Measurements from ENCODE around the gene SLC16A5. TPM values are rescaled to one million over a fixed set of nuclear protein-coding genes. Genes with fewer than 3 reads are reported as not detected.

SLC16A5 gene
- total RNA-seq, 1 experiment from 2014 or later: 17.1 TPM

GRCh38 chr17:75090871-75091854 lies 3.4 kb downstream of the SLC16A5 start:
- Histone ChIP-seq H4K91ac (ENCODE audit: insufficient read length, low read depth, low read length) (no peak overlapping the region), H2BK5ac (ENCODE audit: insufficient read length, low read length) (no peak overlapping the region), H3K14ac (ENCODE audit: insufficient read depth, low read length) (peak overlapping the region; percentile 73; the same call in 1 of the 2 replicates), H2AK5ac (ENCODE audit: insufficient read length, low read length) (no peak overlapping the region), H3K4me2 (ENCODE audit: insufficient read depth, insufficient read length, low read length) (no peak overlapping the region), H3K18ac (ENCODE audit: insufficient read length, low read depth, low read length) (no peak overlapping the region), H3K27ac (ENCODE audit: insufficient read length, low read depth, low read length) (no peak overlapping the region), H2BK15ac (ENCODE audit: low read depth, low read length) (no peak overlapping the region), H2AFZ (ENCODE audit: low read length) (no peak overlapping the region), H4K5ac (ENCODE audit: insufficient read length, low read depth, low read length) (no peak overlapping the region), H3K56ac (ENCODE audit: insufficient read length, low read depth, low read length) (no peak overlapping the region), H3K79me2 (ENCODE audit: insufficient read depth, low read length) (no peaks in the 10 kb centered on the region; the same call in 1 of the 2 replicates), H2BK12ac (ENCODE audit: insufficient read length, low read depth, low read length) (no peak overlapping the region), H3K9ac (ENCODE audit: extremely low read depth, insufficient read length, low read length) (no peak overlapping the region), H2BK20ac (ENCODE audit: low read depth, low read length, poor library complexity, severe bottlenecking) (no peak overlapping the region), H3T11ph (ENCODE audit: low read length) (no peak overlapping the region), H3K79me1 (ENCODE audit: insufficient read depth, low read depth, low read length, poor library complexity, severe bottlenecking) (no peaks in the 10 kb centered on the region), H3K4me1 (ENCODE audit: insufficient read depth, low read length) (peaks cover 7% of the 10 kb centered on the region; the same call in 1 of the 2 replicates), H4K20me1 (ENCODE audit: control insufficient read depth, insufficient read depth, insufficient read length) (no peaks in the 10 kb centered on the region), H3K27me3 (ENCODE audit: insufficient read depth, low read length) (no peaks in the 10 kb centered on the region), H3K23ac (ENCODE audit: insufficient read length, low read depth, low read length) (no peak overlapping the region), H2BK120ac (ENCODE audit: low read depth, low read length, poor library complexity, severe bottlenecking) (no peak overlapping the region), H3K9me3 (ENCODE audit: control insufficient read depth, low read depth, low read length) (no peaks in the 10 kb centered on the region), H4K8ac (replicated peaks; ENCODE audit: insufficient read length, low read depth, low read length) (no peak overlapping the region), H3K23me2 (ENCODE audit: insufficient read length, low read depth, low read length, poor library complexity, severe bottlenecking) (peaks cover 7% of the 10 kb centered on the region), H3K4ac (ENCODE audit: low read depth, low read length) (no peak overlapping the region)
- H3K27me3 Mint-ChIP-seq (ENCODE audit: low read depth): no peaks in the 10 kb centered on the region
- no peaks in the 10 kb centered on the region for H3K9me3 Mint-ChIP-seq
- peak overlapping the region in 1 of 2 experiments; percentile 59; a peak in 2 of 5 replicates for H3K4me3 Mint-ChIP-seq
- peaks cover 46 to 53% of the 10 kb centered on the region in 2 experiments for H3K4me1 Mint-ChIP-seq
- DNase-seq: peak; percentile 55
- H3K27ac Mint-ChIP-seq: peak overlapping the region; percentile 87 to 92 (median 90)
- H3K36me3 Mint-ChIP-seq (ENCODE audit: insufficient read depth in 1 of 3, low read depth in 3 of 3): peaks cover 2 to 8% (median 4%) of the 10 kb centered on the region in 3 experiments; a peak in 6 of 7 replicates
- no CpG with 5 or more reads among the region's 19 CpGs for WGBS (ENCODE audit: extremely low coverage, insufficient read length, low lambda C conversion rate)
- TF ChIP-seq CTCF (conservative IDR thresholded peaks at IDR 0.05): no peak
